H1 (cell line): Measurements from ENCODE around the gene DNAL4. TPM values are rescaled to one million over a fixed set of nuclear protein-coding genes. Genes with fewer than 3 reads are reported as not detected.
A peak's percentile ranks its signal among the peaks of the same experiment; 100 is the strongest.

Source experiments
- CTCF ChIA-PET: fragments of 300-600 bp; sonication (Branson Sonifier 250); formaldehyde crosslinking; loops from one replicate; lab custom pipeline; 2021; ENCODE audit not compliant: partially characterized antibody; lab: Charles Lee
- POLR2A ChIA-PET: fragments of 300-600 bp; sonication (Branson Sonifier 250); formaldehyde crosslinking; loops from one replicate; lab custom pipeline; 2021; ENCODE audit warnings: inconsistent platforms; ENCODE audit not compliant: partially characterized antibody; lab: Charles Lee
- DNase-seq, 2 experiments: peaks; one replicate each; pipeline versions ENCODE4 v3.0.0 to v3.0.0-alpha.2; 2010 to 2022; ENCODE audit warnings: low spot score in 2 of 2, low read depth in 1 of 2, mixed read lengths in 1 of 2
- FAIRE-seq: peaks from 2 replicates; lab custom pipeline; 2011; peaks lifted over from hg19 to GRCh38; lab: Jason Lieb, UNC
- H2AFZ ChIP-seq: 2 replicates; pipeline ENCODE4 v1.8.1; 2012; ENCODE audit warnings: low read length, inconsistent platforms
- H2AK5ac ChIP-seq: 2 replicates; pipeline ENCODE4 v1.6.1; 2013; ENCODE audit warnings: low read depth, low read length
- H2BK120ac ChIP-seq: replicated peaks from 2 replicates; pipeline ENCODE3; 2013; ENCODE audit warnings: low read depth, low read length, inconsistent platforms
- H2BK12ac ChIP-seq: 2 replicates; pipeline ENCODE4 v1.6.1; 2013; ENCODE audit warnings: low read depth, low read length
- H2BK15ac ChIP-seq: 2 replicates; pipeline ENCODE4 v1.6.1; 2013; ENCODE audit warnings: low read length
- H2BK20ac ChIP-seq: 2 replicates; pipeline ENCODE4 v1.6.1; 2013; ENCODE audit warnings: low read length
- H2BK5ac ChIP-seq: 2 replicates; pipeline ENCODE4 v1.6.1; 2013; ENCODE audit warnings: low read depth, low read length
- H3K14ac ChIP-seq: 2 replicates; pipeline ENCODE4 v1.6.1; 2013; ENCODE audit warnings: inconsistent platforms; ENCODE audit not compliant: insufficient read length
- H3K18ac ChIP-seq: 2 replicates; pipeline ENCODE4 v1.6.1; 2013; ENCODE audit warnings: low read length; ENCODE audit errors: extremely low read depth
- H3K23ac ChIP-seq: 2 replicates; pipeline ENCODE4 v1.6.1; 2013; ENCODE audit warnings: inconsistent platforms; ENCODE audit not compliant: insufficient read length
- H3K23me2 ChIP-seq: 2 replicates; pipeline ENCODE4 v1.6.1; 2013; ENCODE audit warnings: low read depth, low read length
- H3K27ac ChIP-seq: 2 replicates; pipeline ENCODE4 v1.6.1; 2011; ENCODE audit warnings: low read depth, low read length, inconsistent platforms
- H3K27me3 ChIP-seq, 4 experiments: replicated peaks in 1 of 4; 1 replicate in 1 of 4; 2 replicates in 3 of 4; pipeline versions ENCODE4 v1.6.1 to v1.8.1; 2011 to 2013; ENCODE audit warnings: low read length in 3 of 4, mild to moderate bottlenecking in 3 of 4, inconsistent platforms in 2 of 4, mixed read lengths in 2 of 4, moderate library complexity in 1 of 4; ENCODE audit not compliant: control insufficient read depth in 3 of 4, insufficient read depth in 3 of 4; ENCODE audit errors: extremely low read depth in 1 of 4
- H3K36me3 ChIP-seq, 4 experiments: 2 replicates each; pipeline versions ENCODE4 v1.6.1 to v1.8.1; 2011 to 2013; ENCODE audit warnings: mild to moderate bottlenecking in 4 of 4, low read length in 3 of 4, moderate library complexity in 2 of 4, control low read depth in 1 of 4, inconsistent platforms in 1 of 4; ENCODE audit not compliant: insufficient read depth in 4 of 4, control insufficient read depth in 2 of 4
- H3K4ac ChIP-seq: replicated peaks from 2 replicates; pipeline ENCODE3; 2013; ENCODE audit warnings: low read length, low read depth, mixed read lengths, inconsistent platforms; ENCODE audit not compliant: insufficient read length
- H3K4me1 ChIP-seq, 4 experiments: replicated peaks in 1 of 4; 1 replicate in 1 of 4; 2 replicates in 3 of 4; pipeline versions ENCODE4 v1.6.1 to v1.8.1; 2011 to 2013; ENCODE audit warnings: low read length in 3 of 4, inconsistent platforms in 2 of 4, mixed read lengths in 1 of 4; ENCODE audit not compliant: insufficient read depth in 4 of 4, control insufficient read depth in 3 of 4
- H3K4me2 ChIP-seq, 2 experiments: 2 replicates each; pipeline versions ENCODE4 v1.6.1 to v1.8.1; 2011 to 2013; ENCODE audit warnings: low read depth in 2 of 2, low read length in 2 of 2, control low read depth in 1 of 2, inconsistent platforms in 1 of 2, mild to moderate bottlenecking in 1 of 2; ENCODE audit not compliant: insufficient read depth in 1 of 2
- H3K4me3 ChIP-seq, 4 experiments: fragments of 200-600, 300-600 bp in 1 of 4; sonication (generic), shearing (Covaris generic), sonication (Bioruptor Twin) in 1 of 4; 2 replicates each; pipeline versions ENCODE4 v1.5.1 to v1.8.1; 2011 to 2016; ENCODE audit warnings: low read length in 4 of 4, low read depth in 3 of 4, control low read depth in 2 of 4, inconsistent platforms in 2 of 4, mild to moderate bottlenecking in 2 of 4, mixed read lengths in 1 of 4, moderate library complexity in 1 of 4; ENCODE audit not compliant: insufficient read depth in 2 of 4; ENCODE audit errors: extremely low read depth in 1 of 4
- H3K56ac ChIP-seq: replicated peaks from 2 replicates; pipeline ENCODE3; 2013; ENCODE audit warnings: low read depth, mild to moderate bottlenecking, mixed read lengths, low read length, inconsistent platforms; ENCODE audit not compliant: insufficient read length
- H3K79me1 ChIP-seq: 2 replicates; pipeline ENCODE4 v1.6.1; 2013; ENCODE audit warnings: low read depth, low read length, control low read depth
- H3K79me2 ChIP-seq, 2 experiments: 2 replicates each; pipeline versions ENCODE4 v1.6.1 to v1.8.1; 2012 to 2013; ENCODE audit warnings: low read length in 2 of 2, mild to moderate bottlenecking in 2 of 2, inconsistent platforms in 1 of 2; ENCODE audit not compliant: insufficient read depth in 2 of 2, control insufficient read depth in 1 of 2
- H3K9ac ChIP-seq, 4 experiments: replicated peaks in 1 of 4; 1 replicate in 1 of 4; 2 replicates in 3 of 4; pipeline versions ENCODE4 v1.6.1 to v1.8.1; 2011 to 2013; ENCODE audit warnings: low read depth in 3 of 4, low read length in 3 of 4, control low read depth in 2 of 4, mild to moderate bottlenecking in 2 of 4, moderate library complexity in 2 of 4, inconsistent platforms in 1 of 4; ENCODE audit errors: extremely low read depth in 1 of 4
- H3K9me3 ChIP-seq, 2 experiments: 2 replicates each; pipeline versions ENCODE4 v1.6.1 to v1.8.1; 2012 to 2013; ENCODE audit warnings: mild to moderate bottlenecking in 2 of 2, moderate library complexity in 2 of 2, control low read depth in 1 of 2, inconsistent platforms in 1 of 2, low read depth in 1 of 2, low read length in 1 of 2, mixed read lengths in 1 of 2; ENCODE audit not compliant: insufficient read depth in 2 of 2
- H4K20me1 ChIP-seq, 2 experiments: replicated peaks in 1 of 2; 2 replicates each; pipeline versions ENCODE3 to v1.8.1; 2011 to 2013; ENCODE audit warnings: inconsistent platforms in 2 of 2, low read length in 2 of 2, mild to moderate bottlenecking in 1 of 2; ENCODE audit not compliant: insufficient read depth in 2 of 2, control insufficient read depth in 1 of 2
- H4K5ac ChIP-seq: 2 replicates; pipeline ENCODE4 v1.6.1; 2013; ENCODE audit warnings: low read length, low read depth, mixed read lengths, inconsistent platforms; ENCODE audit not compliant: insufficient read length
- H4K8ac ChIP-seq: 2 replicates; pipeline ENCODE4 v1.8.0; 2013; ENCODE audit warnings: mild to moderate bottlenecking, moderate library complexity, low read length, inconsistent platforms; ENCODE audit not compliant: insufficient read depth; ENCODE audit errors: extremely low read depth
- H4K91ac ChIP-seq: replicated peaks from 2 replicates; pipeline ENCODE3; 2013; ENCODE audit warnings: low read length, mixed read lengths, inconsistent platforms; ENCODE audit not compliant: insufficient read length
- CHD1 ChIP-seq: IDR thresholded peaks from 2 replicates; pipeline ENCODE4 v1.6.1; 2012; ENCODE audit warnings: low read depth, low read length, improper control_type of control experiment
- CHD2 ChIP-seq: IDR thresholded peaks from 2 replicates; pipeline ENCODE4 v1.6.1; 2012; ENCODE audit warnings: low read length, improper control_type of control experiment
- FOSL1 ChIP-seq: IDR thresholded peaks from 2 replicates; pipeline ENCODE4 v1.6.1; 2011; ENCODE audit warnings: mild to moderate bottlenecking, low read depth, low read length, moderate library complexity; ENCODE audit not compliant: insufficient read depth
- USF2 ChIP-seq: IDR thresholded peaks from 2 replicates; pipeline ENCODE4 v1.6.1; 2011; ENCODE audit warnings: low read length, improper control_type of control experiment
- WGBS, 2 experiments: shearing (Covaris generic) in 1 of 2; methylation state at CpG; one replicate each; pipeline versions ENCODE4 v1.1.6 to v1.1.7; 2013 to 2015; ENCODE audit warnings: low lambda C conversion rate in 2 of 2, mixed read lengths in 2 of 2, inconsistent platforms in 1 of 2, low coverage in 1 of 2, missing lambda C conversion rate in 1 of 2; ENCODE audit not compliant: insufficient replicate concordance in 2 of 2, insufficient coverage in 1 of 2, insufficient read length in 1 of 2; ENCODE audit errors: extremely low coverage in 1 of 2, missing lambda C conversion rate in 1 of 2; 5-methylcytosine and 5-hydroxymethylcytosine counted together
- polyA plus RNA-seq, 7 experiments: library from polyadenylated mRNA; depleted of rRNA in 3 of 7; stranded (reverse) in 5 of 7; unstranded in 2 of 7; fragments of >200 nt in 5 of 7; fragments of 200-250 nt in 2 of 7; gene quantifications; 1 replicate in 5 of 7; 2 replicates in 1 of 7; 4 replicates in 1 of 7; pipeline versions ENCODE4 v1.2.1 to v1.2.3, GENCODE V29; 2011 to 2013; ENCODE audit warnings: missing spikeins in 2 of 7, mixed read lengths in 2 of 7
- total RNA-seq: library from RNA; stranded (reverse); fragmentation: NEBNext Ultra II Directional; extraction: Animal tissue kit (Norgen Biotek cat#: 25700); gene quantifications from 2 replicates; pipeline ENCODE4 v1.2.1, GENCODE V29; 2021

The DNAL4 gene
- total and polyA plus RNA-seq, 2 of the 8 experiments (the other 6 are each of a cell fraction or from before 2014, with no cell fraction given), result 8.8 to 14.0 TPM

GRCh38 chr22:38788021-38788816 is 5.7 kb downstream of the DNAL4 start:
- 88% methylated on average over 16 of the region's 16 CpGs; no CpG with 5 or more reads in 1 of the 2 experiments for WGBS, 2 experiments
- Histone ChIP-seq H3K4me1 (peaks cover 0 to 2% (median 0%) of the 10 kb centered on the region in 4 experiments; a peak in 1 of 7 replicates), H2AK5ac (no peak overlapping the region), H4K8ac (no peak overlapping the region), H3K27me3 (no peaks in the 10 kb centered on the region; a peak in 1 of 7 replicates), H3K4me3 (no peak overlapping the region), H4K5ac (no peak overlapping the region), H3K27ac (no peak overlapping the region), H2BK12ac (no peak overlapping the region), H3K23ac (no peak overlapping the region), H3K4me2 (no peak overlapping the region), H3K9me3 (no peaks in the 10 kb centered on the region), H3K9ac (no peak overlapping the region), H3K79me2 (no peaks in the 10 kb centered on the region), H3K36me3 (no peaks in the 10 kb centered on the region), H2BK120ac (no peak overlapping the region), H3K4ac (no peak overlapping the region), H2AFZ (no peak overlapping the region), H2BK5ac (peak overlapping the region; percentile 44; the same call in 1 of the 2 replicates), H3K14ac (no peak overlapping the region), H3K79me1 (no peaks in the 10 kb centered on the region), H3K56ac (no peak overlapping the region), H4K91ac (no peak overlapping the region), H3K18ac (no peak overlapping the region), H2BK15ac (no peak overlapping the region), H2BK20ac (no peak overlapping the region), H4K20me1 (peaks cover 0 to 3% of the 10 kb centered on the region in 2 experiments), H3K23me2 (peaks cover under 1% of the 10 kb centered on the region; the same call in 1 of the 2 replicates)
- POLR2A ChIA-PET, result no interaction called here
- no peak for FAIRE-seq
- CTCF ChIA-PET, result interaction anchor here (0.6 to 1.3 kb wide), 3 partner anchors 13 to 19 kb away, joined by 3 to 5 read pairs (median 3); no protein-coding TSS in a partner anchor
- DNase-seq, result no peak
- TF ChIP-seq CHD1 (no peak), CHD2 (no peak), USF2 (no peak), FOSL1 (no peak)
